ENCODE measurements around the gene IRF5.
"Not testable (repeated sequence)": the region's sequence is repeated elsewhere in the genome, so short reads cannot be mapped to it uniquely, and the experiment has no call there.

The IRF5 gene

DNA sequence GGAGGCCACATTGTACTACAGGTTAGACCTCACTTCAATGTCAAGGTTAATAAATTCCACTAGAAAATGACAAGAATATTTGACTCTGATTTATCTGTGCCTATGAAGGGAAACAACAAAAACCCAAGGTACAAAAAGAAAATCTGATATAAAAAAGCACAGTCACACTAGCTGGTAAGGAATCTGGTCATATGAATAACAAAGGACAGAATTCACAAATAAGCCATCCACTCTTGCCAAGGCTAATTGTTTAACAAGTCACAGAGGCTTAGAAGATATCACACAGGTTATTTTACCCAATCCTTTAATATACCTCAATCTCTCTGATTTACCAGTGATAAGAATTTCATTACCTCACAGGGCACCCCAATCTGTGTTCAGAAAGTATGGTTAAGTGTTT is 47.9 kb downstream of the IRF5 start:
- Mint-ChIP-seq H3K27ac (no peak overlapping the region), H3K4me3 (no peak overlapping the region), H3K27me3 (no peaks in the 10 kb centered on the region), H3K4me1 (no peaks in the 10 kb centered on the region), H3K36me3 (ENCODE audit: low read depth) (peaks cover 48% of the 10 kb centered on the region), H3K9me3 (no peaks in the 10 kb centered on the region)
- DNase-seq, result no peak
- ATAC-seq, result no peak

DNA sequence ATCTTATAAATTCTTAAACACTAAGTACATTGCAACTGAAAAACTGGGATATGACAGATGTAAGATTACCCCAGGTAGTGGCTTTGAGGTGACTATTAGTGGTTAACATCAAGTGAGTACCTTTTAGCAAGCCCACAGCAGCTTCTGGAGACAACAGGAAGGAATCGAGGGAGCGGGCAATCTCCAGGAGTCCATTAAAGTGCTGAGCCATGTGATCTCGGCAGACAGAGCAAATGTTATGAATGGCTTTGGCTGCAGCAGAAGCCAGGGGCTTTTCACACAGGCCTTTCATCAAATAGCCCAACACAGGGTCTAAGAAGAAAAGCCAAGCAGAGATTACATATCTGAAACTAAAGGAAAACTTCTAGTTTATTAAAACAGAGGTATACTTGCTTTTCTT is 48.9 kb downstream of the IRF5 start:
- DNase-seq, result no peak
- Mint-ChIP-seq H3K9me3 (no peaks in the 10 kb centered on the region), H3K4me3 (no peak overlapping the region), H3K4me1 (no peaks in the 10 kb centered on the region), H3K27me3 (no peaks in the 10 kb centered on the region), H3K36me3 (ENCODE audit: low read depth) (peaks cover 45% of the 10 kb centered on the region), H3K27ac (no peak overlapping the region)
- no peak for ATAC-seq

GRCh38 chr7:128988372-128988771 is 50.6 kb downstream of the IRF5 start:
- Mint-ChIP-seq H3K4me1 (no peaks in the 10 kb centered on the region), H3K27me3 (no peaks in the 10 kb centered on the region), H3K9me3 (no peaks in the 10 kb centered on the region), H3K4me3 (no peak overlapping the region), H3K27ac (no peak overlapping the region), H3K36me3 (ENCODE audit: low read depth) (peaks cover 37% of the 10 kb centered on the region)
- no peak for ATAC-seq
- DNase-seq, result no peak

GRCh38 chr7:128989961-128990360 is 52.2 kb downstream of the IRF5 start:
- H3K9me3 Mint-ChIP-seq, result no peaks in the 10 kb centered on the region
- no peaks in the 10 kb centered on the region for H3K27me3 Mint-ChIP-seq
- DNase-seq, result no peak
- no peak overlapping the region for H3K27ac Mint-ChIP-seq
- no peak overlapping the region for H3K4me3 Mint-ChIP-seq
- no peak for ATAC-seq
- H3K4me1 Mint-ChIP-seq, result no peaks in the 10 kb centered on the region
- peaks cover 41% of the 10 kb centered on the region for H3K36me3 Mint-ChIP-seq (ENCODE audit: low read depth)

- Mint-ChIP-seq H3K4me1 (no peaks in the 10 kb centered on the region), H3K36me3 (ENCODE audit: low read depth) (peaks cover 29% of the 10 kb centered on the region), H3K27me3 (no peaks in the 10 kb centered on the region), H3K27ac (no peak overlapping the region), H3K9me3 (no peaks in the 10 kb centered on the region), H3K4me3 (no peak overlapping the region)
- ATAC-seq (no peak), DNase-seq (no peak)
Observed at GRCh38 chr7:128993419-128993818, 55.7 kb downstream of the IRF5 start.

- H3K4me1 Mint-ChIP-seq, H3K27ac Mint-ChIP-seq, ATAC-seq, H3K27me3 Mint-ChIP-seq, H3K9me3 Mint-ChIP-seq, H3K4me3 Mint-ChIP-seq, DNase-seq: not testable (repeated sequence)
- peaks cover 31% of the 10 kb centered on the region for H3K36me3 Mint-ChIP-seq (ENCODE audit: low read depth)
Observed at GRCh38 chr7:128994560-128994959, 56.8 kb downstream of the IRF5 start.

- H3K27ac Mint-ChIP-seq, result no peak overlapping the region
- no peaks in the 10 kb centered on the region for H3K4me1 Mint-ChIP-seq
- H3K36me3 Mint-ChIP-seq (ENCODE audit: low read depth), result peaks cover 35% of the 10 kb centered on the region
- no peaks in the 10 kb centered on the region for H3K9me3 Mint-ChIP-seq
- no peak overlapping the region for H3K4me3 Mint-ChIP-seq
- no peaks in the 10 kb centered on the region for H3K27me3 Mint-ChIP-seq
- no peak for ATAC-seq
- DNase-seq, result no peak
Observed at GRCh38 chr7:128997181-128997580, 59.5 kb downstream of the IRF5 start.
